PC-3 (cell line): ENCODE measurements around the gene IGDCC3. TPM values are rescaled to one million over a fixed set of nuclear protein-coding genes. Genes with fewer than 3 reads are reported as not detected.

Experiments
- ATAC-seq: fragments of 200-7000 bp; cut with Tn5 transposase; 2 replicates; pipeline ENCODE4 v1.9.1; 2020; ENCODE audit warnings: mild to moderate bottlenecking, moderate library complexity
- BruUV-seq: library from RNA; stranded (reverse); fragments of 400-500 nt; replicated peaks from 2 replicates; lab custom pipeline; 2021; lab: Mats Ljungman, UMichigan
- CTCF ChIA-PET: fragments of 300-600 bp; sonication (Branson Sonifier 250); formaldehyde crosslinking; loops from one replicate; lab custom pipeline; 2022; ENCODE audit warnings: antibody characterized with exemption; lab: Charles Lee
- POLR2A ChIA-PET: fragments of 300-600 bp; sonication (Branson Sonifier 250); formaldehyde crosslinking; loops from one replicate; lab custom pipeline; 2022; ENCODE audit warnings: antibody characterized with exemption; ENCODE audit not compliant: unreplicated experiment; lab: Charles Lee
- DNase-seq: peaks from one replicate; pipeline ENCODE4 v3.0.0-alpha.2; 2015
- H2AFZ ChIP-seq: fragments of 300-600 bp; sonication (generic); 2 replicates; pipeline ENCODE4 v1.6.0; 2016; ENCODE audit warnings: antibody characterized with exemption, low read length
- H3F3A ChIP-seq: fragments of 300-600 bp; sonication (generic); one replicate; pipeline ENCODE4 v1.6.0; 2017; ENCODE audit warnings: antibody characterized with exemption, low read length, control low read depth, mild to moderate bottlenecking; ENCODE audit not compliant: unreplicated experiment
- H3K27ac ChIP-seq: fragments of 300-600 bp; sonication (generic); 2 replicates; pipeline ENCODE4 v1.5.1; 2016; ENCODE audit warnings: mild to moderate bottlenecking, low read length
- H3K27me3 ChIP-seq: fragments of 300-600 bp; sonication (generic); 2 replicates; pipeline ENCODE4 v1.6.1; 2016; ENCODE audit warnings: low read length, mixed read lengths
- H3K36me3 ChIP-seq: fragments of 300-600 bp; sonication (generic); 2 replicates; pipeline ENCODE4 v1.6.1; 2016; ENCODE audit warnings: low read depth, mixed run types, low read length, mixed read lengths
- H3K4me1 ChIP-seq: fragments of 300-600 bp; sonication (generic); 2 replicates; pipeline ENCODE4 v1.5.1; 2016; ENCODE audit warnings: low read length; ENCODE audit not compliant: insufficient read depth
- H3K4me2 ChIP-seq: fragments of 300-600 bp; sonication (generic); 2 replicates; pipeline ENCODE4 v1.6.0; 2016; ENCODE audit warnings: low read length
- H3K4me3 ChIP-seq: fragments of 300-600 bp; sonication (generic); 2 replicates; pipeline ENCODE4 v1.5.1; 2016; ENCODE audit warnings: mild to moderate bottlenecking, low read length, mixed read lengths
- H3K79me2 ChIP-seq: fragments of 300-600 bp; sonication (generic); 2 replicates; pipeline ENCODE4 v1.6.1; 2017; ENCODE audit warnings: low read length, mixed read lengths
- H3K9ac ChIP-seq: fragments of 300-600 bp; sonication (generic); 2 replicates; pipeline ENCODE4 v1.6.0; 2016; ENCODE audit warnings: mild to moderate bottlenecking, low read length
- H3K9me2 ChIP-seq: fragments of 300-600 bp; sonication (generic); replicated peaks from 2 replicates; pipeline ENCODE4 v1.6.1; 2016; ENCODE audit warnings: mixed run types, low read length, mixed read lengths
- H3K9me3 ChIP-seq: fragments of 300-600 bp; sonication (generic); 2 replicates; pipeline ENCODE4 v1.6.1; 2016; ENCODE audit warnings: low read length, mixed read lengths
- H4K20me1 ChIP-seq: fragments of 300-600 bp; sonication (generic); 2 replicates; pipeline ENCODE4 v1.6.1; 2016; ENCODE audit warnings: low read length, mixed read lengths
- CTCF ChIP-seq: fragments of 300-600 bp; sonication (generic); conservative IDR thresholded peaks from 2 replicates; pipeline ENCODE4 v1.5.1; 2017; ENCODE audit warnings: antibody characterized with exemption, low read depth, mild to moderate bottlenecking, low read length
- EZH2 ChIP-seq: fragments of 300-600 bp; sonication (generic); IDR thresholded peaks from one replicate; pipeline ENCODE4 v1.6.1; 2017; ENCODE audit warnings: antibody characterized with exemption, mild to moderate bottlenecking, low read length; ENCODE audit not compliant: unreplicated experiment
- EZH2phosphoT487 ChIP-seq: fragments of 300-600 bp; sonication (generic); IDR thresholded peaks from 2 replicates; pipeline ENCODE4 v1.6.1; 2018; ENCODE audit warnings: mild to moderate bottlenecking, antibody characterized with exemption, low read length, borderline replicate concordance
- intact Hi-C: fragments of 100-400 bp; cut with micrococcal nuclease; formaldehyde crosslinking; loops from 2 replicates; pipeline ENCODE4 v1.9.0; 2023
- total RNA-seq: library from RNA; depleted of rRNA; stranded (reverse); fragments of >200 nt; gene quantifications from 2 replicates; pipeline ENCODE4 v1.2.3, GENCODE V29; 2014

IGDCC3 gene
- total RNA-seq, 1 experiment from 2014 or later = not detected

- H3K4me1 ChIP-seq = peaks cover 6% of the 10 kb centered on the region; the same call in 1 of the 2 replicates
- BruUV-seq = no TSS peak
- no peak for TF ChIP-seq EZH2phosphoT487
- TF ChIP-seq EZH2 = no peak
- TF ChIP-seq CTCF = no peak
- no peak overlapping the region for H2AFZ ChIP-seq
- H4K20me1 ChIP-seq = no peaks in the 10 kb centered on the region
- H3K9ac ChIP-seq = no peak overlapping the region
- peaks cover 6% of the 10 kb centered on the region for H3K27me3 ChIP-seq
- intact Hi-C loops = no loop called here
- H3K9me3 ChIP-seq = no peaks in the 10 kb centered on the region
- no peak overlapping the region for H3K27ac ChIP-seq
- no peak overlapping the region for H3K4me3 ChIP-seq
- H3K4me2 ChIP-seq = no peak overlapping the region
- ATAC-seq (no peak), DNase-seq (no peak)
- no peaks in the 10 kb centered on the region for H3F3A ChIP-seq
- ChIA-PET CTCF (no interaction called here), POLR2A (interaction anchor here (0.5 kb wide), 1 partner anchor 78 kb away, joined by 15 read pairs; no protein-coding TSS in a partner anchor)
- no peaks in the 10 kb centered on the region for H3K9me2 ChIP-seq
- H3K36me3 ChIP-seq = no peaks in the 10 kb centered on the region
- H3K79me2 ChIP-seq = no peaks in the 10 kb centered on the region
Measured at GRCh38 chr15:65383456-65383855, 5.7 kb upstream of the IGDCC3 start.

GRCh38 chr15:65382921-65383320 lies 5.1 kb upstream of the IGDCC3 start:
- ChIA-PET POLR2A (interaction anchor here (0.5 kb wide), 1 partner anchor 78 kb away, joined by 15 read pairs; no protein-coding TSS in a partner anchor), CTCF (no interaction called here)
- no peaks in the 10 kb centered on the region for H3K36me3 ChIP-seq
- H4K20me1 ChIP-seq = no peaks in the 10 kb centered on the region
- intact Hi-C loops = no loop called here
- peaks cover 11% of the 10 kb centered on the region for H3K27me3 ChIP-seq
- peaks cover 6% of the 10 kb centered on the region; the same call in 1 of the 2 replicates for H3K4me1 ChIP-seq
- H3F3A ChIP-seq = no peaks in the 10 kb centered on the region
- H3K79me2 ChIP-seq = no peaks in the 10 kb centered on the region
- no peak overlapping the region for H3K4me2 ChIP-seq
- H3K27ac ChIP-seq = no peak overlapping the region
- H2AFZ ChIP-seq = no peak overlapping the region
- ATAC-seq = no peak
- TF ChIP-seq EZH2phosphoT487 (no peak), CTCF (no peak), EZH2 (no peak)
- no TSS peak for BruUV-seq
- no peak overlapping the region for H3K4me3 ChIP-seq
- no peak overlapping the region for H3K9ac ChIP-seq
- H3K9me3 ChIP-seq = no peaks in the 10 kb centered on the region
- DNase-seq = no peak
- H3K9me2 ChIP-seq = no peaks in the 10 kb centered on the region

GRCh38 chr15:65382146-65382491 lies 4.3 kb upstream of the IGDCC3 start:
- Histone ChIP-seq H3K9me2 (no peaks in the 10 kb centered on the region), H3F3A (no peaks in the 10 kb centered on the region), H3K27me3 (peaks cover 15% of the 10 kb centered on the region), H3K79me2 (no peaks in the 10 kb centered on the region), H3K27ac (no peak overlapping the region), H2AFZ (no peak overlapping the region), H3K4me1 (peaks cover 6% of the 10 kb centered on the region; the same call in 1 of the 2 replicates), H4K20me1 (no peaks in the 10 kb centered on the region), H3K9me3 (no peaks in the 10 kb centered on the region), H3K4me2 (no peak overlapping the region), H3K4me3 (no peak overlapping the region), H3K36me3 (no peaks in the 10 kb centered on the region), H3K9ac (no peak overlapping the region)
- ATAC-seq (no peak), DNase-seq (no peak)
- intact Hi-C loops = no loop called here
- TF ChIP-seq EZH2phosphoT487 (no peak), EZH2 (no peak), CTCF (no peak)
- CTCF ChIA-PET = no interaction called here
- no TSS peak for BruUV-seq
- POLR2A ChIA-PET = no interaction called here
